ENCODE data around the gene IL1RAPL2. TPM values are rescaled to one million over a fixed set of nuclear protein-coding genes. Genes with fewer than 3 reads are reported as not detected.

Gene IL1RAPL2
- total and polyA plus RNA-seq, 2 of the 8 experiments (the other 6 are each of a cell fraction or from before 2014, with no cell fraction given): 0.20 to 1.3 TPM

DNA sequence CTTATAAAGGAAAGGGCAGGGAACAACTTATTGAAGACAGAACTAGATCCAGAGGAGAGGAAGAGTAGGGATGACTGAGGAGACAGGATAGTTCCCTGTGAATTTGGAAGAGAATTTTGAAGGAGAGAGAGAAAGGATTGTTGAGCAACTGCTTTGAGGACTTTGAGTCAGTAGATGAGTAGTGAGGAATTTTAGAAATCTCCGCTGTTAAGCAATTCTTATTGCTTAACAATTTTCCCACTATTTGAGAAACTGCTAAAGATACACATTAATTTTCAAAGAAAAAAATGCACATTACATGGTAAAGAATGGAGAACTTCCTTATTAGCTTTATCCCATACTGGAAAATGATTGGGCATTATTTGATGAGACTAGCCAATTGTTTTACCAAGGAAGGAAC lies 1140.0 kb downstream of the IL1RAPL2 start:
- Histone ChIP-seq H3K4me3 (ENCODE audit: extremely low read depth in 1 of 4, insufficient read depth in 2 of 4, low read depth in 3 of 4, low read length in 4 of 4) (no peak overlapping the region), H2BK5ac (ENCODE audit: low read depth, low read length) (no peak overlapping the region), H3K9ac (replicated peaks in 1 of 4; ENCODE audit: extremely low read depth in 1 of 4, low read depth in 3 of 4, low read length in 3 of 4) (no peak overlapping the region), H4K5ac (ENCODE audit: insufficient read length, low read depth, low read length) (no peak overlapping the region), H3K27me3 (replicated peaks in 1 of 4; ENCODE audit: control insufficient read depth in 3 of 4, extremely low read depth in 1 of 4, insufficient read depth in 3 of 4, low read length in 3 of 4) (no peaks in the 10 kb centered on the region), H2BK12ac (ENCODE audit: low read depth, low read length) (no peak overlapping the region), H3K36me3 (ENCODE audit: control insufficient read depth in 2 of 4, insufficient read depth in 4 of 4, low read length in 3 of 4) (no peaks in the 10 kb centered on the region), H3K18ac (ENCODE audit: extremely low read depth, low read length) (no peak overlapping the region), H2BK15ac (ENCODE audit: low read length) (no peak overlapping the region), H2BK20ac (ENCODE audit: low read length) (no peak overlapping the region), H2BK120ac (replicated peaks; ENCODE audit: low read depth, low read length) (no peak overlapping the region), H3K4me2 (ENCODE audit: insufficient read depth in 1 of 2, low read depth in 2 of 2, low read length in 2 of 2) (no peak overlapping the region), H3K23me2 (ENCODE audit: low read depth, low read length) (no peaks in the 10 kb centered on the region), H3K9me3 (ENCODE audit: insufficient read depth in 2 of 2, low read depth in 1 of 2, low read length in 1 of 2) (no peaks in the 10 kb centered on the region), H3K79me2 (ENCODE audit: control insufficient read depth in 1 of 2, insufficient read depth in 2 of 2, low read length in 2 of 2) (no peaks in the 10 kb centered on the region), H3K79me1 (ENCODE audit: low read depth, low read length) (no peaks in the 10 kb centered on the region), H2AK5ac (ENCODE audit: low read depth, low read length) (no peak overlapping the region), H2AFZ (ENCODE audit: low read length) (no peak overlapping the region), H3K4me1 (replicated peaks in 1 of 4; ENCODE audit: control insufficient read depth in 3 of 4, insufficient read depth in 4 of 4, low read length in 3 of 4) (no peaks in the 10 kb centered on the region), H4K8ac (ENCODE audit: extremely low read depth, insufficient read depth, low read length) (no peak overlapping the region), H3K4ac (replicated peaks; ENCODE audit: insufficient read length, low read depth, low read length) (no peak overlapping the region), H4K91ac (replicated peaks; ENCODE audit: insufficient read length, low read length) (no peak overlapping the region), H3K27ac (ENCODE audit: low read depth, low read length) (no peak overlapping the region), H4K20me1 (replicated peaks in 1 of 2; ENCODE audit: control insufficient read depth in 1 of 2, insufficient read depth in 2 of 2, low read length in 2 of 2) (no peaks in the 10 kb centered on the region), H3K14ac (ENCODE audit: insufficient read length) (no peak overlapping the region), H3K23ac (ENCODE audit: insufficient read length) (no peak overlapping the region), H3K56ac (replicated peaks; ENCODE audit: insufficient read length, low read depth, low read length) (no peak overlapping the region)
- DNase-seq (ENCODE audit: low read depth in 1 of 2, low spot score in 2 of 2): no peak
- 100% methylated on average over 1 of the region's 1 CpG; no CpG with 5 or more reads in 1 of the 2 experiments for WGBS, 2 experiments (ENCODE audit: extremely low coverage in 1 of 2, insufficient coverage in 1 of 2, insufficient read length in 1 of 2, insufficient replicate concordance in 2 of 2, low coverage in 1 of 2, low lambda C conversion rate in 2 of 2, missing lambda C conversion rate in 1 of 2)
- CTCF ChIA-PET (ENCODE audit: partially characterized antibody): interaction anchor here (0.5 to 0.8 kb wide), 2 partner anchors 22 to 216 kb away, joined by 3 read pairs; no protein-coding TSS in a partner anchor
- FAIRE-seq: no peak
- POLR2A ChIA-PET (ENCODE audit: partially characterized antibody): no interaction called here
- TF ChIP-seq, protein P1, sequence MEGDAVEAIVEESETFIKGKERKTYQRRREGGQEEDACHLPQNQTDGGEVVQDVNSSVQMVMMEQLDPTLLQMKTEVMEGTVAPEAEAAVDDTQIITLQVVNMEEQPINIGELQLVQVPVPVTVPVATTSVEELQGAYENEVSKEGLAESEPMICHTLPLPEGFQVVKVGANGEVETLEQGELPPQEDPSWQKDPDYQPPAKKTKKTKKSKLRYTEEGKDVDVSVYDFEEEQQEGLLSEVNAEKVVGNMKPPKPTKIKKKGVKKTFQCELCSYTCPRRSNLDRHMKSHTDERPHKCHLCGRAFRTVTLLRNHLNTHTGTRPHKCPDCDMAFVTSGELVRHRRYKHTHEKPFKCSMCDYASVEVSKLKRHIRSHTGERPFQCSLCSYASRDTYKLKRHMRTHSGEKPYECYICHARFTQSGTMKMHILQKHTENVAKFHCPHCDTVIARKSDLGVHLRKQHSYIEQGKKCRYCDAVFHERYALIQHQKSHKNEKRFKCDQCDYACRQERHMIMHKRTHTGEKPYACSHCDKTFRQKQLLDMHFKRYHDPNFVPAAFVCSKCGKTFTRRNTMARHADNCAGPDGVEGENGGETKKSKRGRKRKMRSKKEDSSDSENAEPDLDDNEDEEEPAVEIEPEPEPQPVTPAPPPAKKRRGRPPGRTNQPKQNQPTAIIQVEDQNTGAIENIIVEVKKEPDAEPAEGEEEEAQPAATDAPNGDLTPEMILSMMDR (IDR thresholded peaks at IDR 0.05; ENCODE audit: control extremely low read depth in 1 of 3, insufficient read depth in 1 of 3, low read depth in 1 of 3, low read length in 3 of 3): no peak
- TF ChIP-seq RAD21 (IDR thresholded peaks at IDR 0.05 in 1 of 2, conservative IDR thresholded peaks at IDR 0.05 in 1 of 2; ENCODE audit: low read depth in 2 of 2, low read length in 2 of 2) (no peak), RXRA (IDR thresholded peaks at IDR 0.05; ENCODE audit: insufficient read depth, low read depth, low read length) (no peak), TAF1 (IDR thresholded peaks at IDR 0.05; ENCODE audit: low read depth, low read length) (no peak), TBP (IDR thresholded peaks at IDR 0.05; ENCODE audit: low read depth, low read length) (no peak), SIX5 (IDR thresholded peaks at IDR 0.05; ENCODE audit: low read depth, low read length) (no peak), HDAC2 (IDR thresholded peaks at IDR 0.05; ENCODE audit: borderline replicate concordance in 1 of 2, low read depth in 2 of 2, low read length in 2 of 2) (no peak)
- TF ChIP-seq, protein P2, sequence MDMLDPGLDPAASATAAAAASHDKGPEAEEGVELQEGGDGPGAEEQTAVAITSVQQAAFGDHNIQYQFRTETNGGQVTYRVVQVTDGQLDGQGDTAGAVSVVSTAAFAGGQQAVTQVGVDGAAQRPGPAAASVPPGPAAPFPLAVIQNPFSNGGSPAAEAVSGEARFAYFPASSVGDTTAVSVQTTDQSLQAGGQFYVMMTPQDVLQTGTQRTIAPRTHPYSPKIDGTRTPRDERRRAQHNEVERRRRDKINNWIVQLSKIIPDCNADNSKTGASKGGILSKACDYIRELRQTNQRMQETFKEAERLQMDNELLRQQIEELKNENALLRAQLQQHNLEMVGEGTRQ (IDR thresholded peaks at IDR 0.05; ENCODE audit: low read length): no peak

Data from H1 (cell line).